ENCODE measurements around the gene MOB3B.

GRCh38 chr9:27280860-27281259, 248.8 kb downstream of the MOB3B start:
- TF ChIP-seq CTCF (IDR thresholded peaks at IDR 0.05; ENCODE audit: low read length) (no peak), EZH2 (IDR thresholded peaks at IDR 0.05; ENCODE audit: borderline replicate concordance, low read length) (no peak)
